GM12874 (cell line): Measurements from ENCODE around the gene ATP2C2.

Source experiments
- CTCF ChIP-seq: IDR thresholded peaks from 2 replicates; pipeline ENCODE4 v1.5.1; 2011; ENCODE audit warnings: low read depth, mild to moderate bottlenecking, control low read depth, low read length, moderate library complexity; ENCODE audit not compliant: insufficient read depth

The ATP2C2 gene

GRCh38 chr16:84481051-84481735, 112.9 kb downstream of the ATP2C2 start:
- TF ChIP-seq CTCF, result no peak

GRCh38 chr16:84482001-84482891, 113.9 kb downstream of the ATP2C2 start:
- TF ChIP-seq CTCF, result no peak

- TF ChIP-seq CTCF, result no peak
Observed at GRCh38 chr16:84482951-84483881, 114.9 kb downstream of the ATP2C2 start.

- no peak for TF ChIP-seq CTCF
Observed at GRCh38 chr16:84483882-84484565, 115.7 kb downstream of the ATP2C2 start.

- TF ChIP-seq CTCF, result peak; percentile 52
Observed at GRCh38 chr16:84484579-84485254, 116.4 kb downstream of the ATP2C2 start.

GRCh38 chr16:84485255-84486010, 117.1 kb downstream of the ATP2C2 start:
- no peak for TF ChIP-seq CTCF
